ENCODE measurements around the gene SMARCE1.
A peak's percentile ranks its signal among the peaks of the same experiment; 100 is the strongest.

SMARCE1 gene

GRCh38 chr17:40599468-40599763 is 48.2 kb downstream of the SMARCE1 start:
- no peak for DNase-seq (ENCODE audit: extremely low read depth, low read depth)
- TF ChIP-seq, protein P1, sequence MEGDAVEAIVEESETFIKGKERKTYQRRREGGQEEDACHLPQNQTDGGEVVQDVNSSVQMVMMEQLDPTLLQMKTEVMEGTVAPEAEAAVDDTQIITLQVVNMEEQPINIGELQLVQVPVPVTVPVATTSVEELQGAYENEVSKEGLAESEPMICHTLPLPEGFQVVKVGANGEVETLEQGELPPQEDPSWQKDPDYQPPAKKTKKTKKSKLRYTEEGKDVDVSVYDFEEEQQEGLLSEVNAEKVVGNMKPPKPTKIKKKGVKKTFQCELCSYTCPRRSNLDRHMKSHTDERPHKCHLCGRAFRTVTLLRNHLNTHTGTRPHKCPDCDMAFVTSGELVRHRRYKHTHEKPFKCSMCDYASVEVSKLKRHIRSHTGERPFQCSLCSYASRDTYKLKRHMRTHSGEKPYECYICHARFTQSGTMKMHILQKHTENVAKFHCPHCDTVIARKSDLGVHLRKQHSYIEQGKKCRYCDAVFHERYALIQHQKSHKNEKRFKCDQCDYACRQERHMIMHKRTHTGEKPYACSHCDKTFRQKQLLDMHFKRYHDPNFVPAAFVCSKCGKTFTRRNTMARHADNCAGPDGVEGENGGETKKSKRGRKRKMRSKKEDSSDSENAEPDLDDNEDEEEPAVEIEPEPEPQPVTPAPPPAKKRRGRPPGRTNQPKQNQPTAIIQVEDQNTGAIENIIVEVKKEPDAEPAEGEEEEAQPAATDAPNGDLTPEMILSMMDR (IDR thresholded peaks at IDR 0.05; ENCODE audit: low read depth, low read length, missing control alignments) = no peak
- no peak overlapping the region for H3K4me3 ChIP-seq (replicated peaks; ENCODE audit: low read depth, low read length)

GRCh38 chr17:40598619-40599467 is 48.8 kb downstream of the SMARCE1 start:
- TF ChIP-seq, protein P1 (IDR thresholded peaks at IDR 0.05; ENCODE audit: low read depth, low read length, missing control alignments) = no peak
- H3K4me3 ChIP-seq (replicated peaks; ENCODE audit: low read depth, low read length) = no peak overlapping the region
- no peak for DNase-seq (ENCODE audit: extremely low read depth, low read depth)

DNA sequence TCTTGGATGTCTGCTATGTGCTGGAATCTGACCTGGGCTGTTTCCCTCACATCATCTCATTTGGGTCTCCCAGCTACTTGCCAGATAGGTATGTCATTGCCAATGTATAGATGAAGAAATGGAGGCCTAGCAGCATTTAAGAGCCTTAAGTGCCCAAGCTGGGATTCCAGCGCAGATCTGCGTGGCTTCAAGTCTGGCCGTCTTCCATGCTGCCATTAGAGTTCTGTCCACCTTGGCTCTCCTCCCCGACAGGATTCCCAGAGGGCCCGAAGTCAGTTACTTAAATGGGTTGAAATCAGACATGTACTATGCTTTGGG is 49.4 kb downstream of the SMARCE1 start:
- H3K4me3 ChIP-seq (replicated peaks; ENCODE audit: low read depth, low read length) = no peak overlapping the region
- TF ChIP-seq, protein P1 (IDR thresholded peaks at IDR 0.05; ENCODE audit: low read depth, low read length, missing control alignments) = no peak
- no peak for DNase-seq (ENCODE audit: extremely low read depth, low read depth)

- no peak overlapping the region for H3K4me3 ChIP-seq (replicated peaks; ENCODE audit: low read depth, low read length)
- no peak for DNase-seq (ENCODE audit: extremely low read depth, low read depth)
Measured at GRCh38 chr17:40597556-40598300, 49.9 kb downstream of the SMARCE1 start.

DNA sequence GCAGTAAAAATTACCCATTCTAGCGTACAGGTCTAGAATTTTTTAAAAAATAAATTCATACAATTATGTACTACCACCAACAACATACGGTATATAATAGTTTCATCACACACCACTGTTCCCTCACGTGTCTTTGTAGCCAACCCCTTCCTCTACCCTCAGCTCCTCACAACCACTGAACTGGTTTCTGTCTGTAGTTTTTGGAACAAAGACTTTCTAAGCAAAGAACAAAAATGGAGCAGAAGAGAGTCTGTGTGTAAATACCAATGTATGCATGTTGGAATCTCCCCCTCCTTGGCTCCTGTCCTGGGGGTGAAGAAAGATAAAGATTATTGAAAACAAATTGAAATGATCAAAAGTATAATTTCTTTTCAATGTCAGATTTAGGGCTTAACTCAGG is 50.5 kb downstream of the SMARCE1 start:
- TF ChIP-seq, protein P1 (IDR thresholded peaks at IDR 0.05; ENCODE audit: low read depth, low read length, missing control alignments) = no peak
- DNase-seq (ENCODE audit: extremely low read depth, low read depth) = no peak
- H3K4me3 ChIP-seq (replicated peaks; ENCODE audit: low read depth, low read length) = no peak overlapping the region

More at GRCh38 chr17:40597556-40598300, 49.9 kb downstream of the SMARCE1 start:
- TF ChIP-seq, protein P1 (IDR thresholded peaks at IDR 0.05; ENCODE audit: low read depth, low read length, missing control alignments) = no peak

DNA sequence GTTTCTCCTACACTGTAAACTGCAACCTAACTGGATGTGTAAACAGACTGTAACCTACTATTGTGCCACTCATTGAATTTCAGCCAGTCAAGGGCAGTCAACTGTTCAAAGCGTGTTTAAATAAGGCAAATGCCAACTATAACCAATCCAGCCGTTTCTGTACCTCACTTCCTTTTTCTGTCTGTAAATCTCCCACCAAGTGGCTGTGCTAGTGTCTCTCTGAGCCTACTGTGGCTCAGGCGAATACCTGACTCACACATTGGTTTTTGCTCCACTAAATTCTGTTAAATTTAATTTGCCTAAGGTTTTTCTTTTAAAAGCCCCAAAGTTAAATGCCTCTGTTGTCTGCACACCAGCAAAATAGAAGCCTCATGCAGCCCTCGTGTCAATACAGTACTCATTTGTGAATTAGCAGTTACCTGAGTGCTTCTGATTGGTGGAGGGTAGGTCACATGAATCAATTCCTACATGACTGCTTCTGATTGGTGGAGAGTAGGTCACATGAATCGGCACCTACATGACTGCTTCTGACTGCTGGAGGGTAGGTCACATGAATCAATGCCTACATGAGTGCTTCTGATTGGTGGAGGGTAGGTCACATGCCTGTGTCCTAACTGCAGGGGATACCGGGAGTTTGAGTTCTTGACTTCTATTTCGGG is 51.2 kb downstream of the SMARCE1 start:
- TF ChIP-seq, protein P1 (IDR thresholded peaks at IDR 0.05; ENCODE audit: low read depth, low read length, missing control alignments) = no peak
- peak; percentile 9 for DNase-seq (ENCODE audit: extremely low read depth, low read depth)
- H3K4me3 ChIP-seq (replicated peaks; ENCODE audit: low read depth, low read length) = no peak overlapping the region

All from HFF-Myc (cell line).